MM.1S (cell line): Measurements from ENCODE around the gene PTPRJ.

Source experiments
- DNase-seq: peaks from one replicate; pipeline ENCODE4 v3.0.0-alpha.2; 2015
- H2AFZ ChIP-seq: fragments of 300-600 bp; sonication (generic); 2 replicates; pipeline ENCODE4 v1.6.0; 2016; ENCODE audit warnings: antibody characterized with exemption, low read length
- H3F3A ChIP-seq: fragments of 300-600 bp; sonication (generic); 2 replicates; pipeline ENCODE4 v1.6.1; 2016; ENCODE audit warnings: mild to moderate bottlenecking, antibody characterized with exemption, low read length, moderate library complexity, mixed read lengths; ENCODE audit not compliant: insufficient read depth
- H3K27ac ChIP-seq: fragments of 300-600 bp; sonication (generic); 2 replicates; pipeline ENCODE4 v1.5.1; 2016; ENCODE audit warnings: mild to moderate bottlenecking, low read length
- H3K27me3 ChIP-seq: fragments of 300-600 bp; sonication (generic); replicated peaks from 2 replicates; pipeline ENCODE4 v1.6.0; 2016; ENCODE audit warnings: low read length; ENCODE audit not compliant: insufficient read depth
- H3K36me3 ChIP-seq: fragments of 300-600 bp; sonication (generic); replicated peaks from 2 replicates; pipeline ENCODE4 v1.6.1; 2016; ENCODE audit warnings: mild to moderate bottlenecking, low read length, mixed read lengths; ENCODE audit not compliant: insufficient read depth
- H3K4me1 ChIP-seq: fragments of 300-600 bp; sonication (generic); 2 replicates; pipeline ENCODE4 v1.6.1; 2016; ENCODE audit warnings: low read length, mixed read lengths
- H3K4me2 ChIP-seq: fragments of 300-600 bp; sonication (generic); 2 replicates; pipeline ENCODE4 v1.6.0; 2016; ENCODE audit warnings: low read depth, low read length
- H3K4me3 ChIP-seq: fragments of 300-600 bp; sonication (generic); 2 replicates; pipeline ENCODE4 v1.5.1; 2016; ENCODE audit warnings: low read length, mixed read lengths
- H3K79me2 ChIP-seq: fragments of 300-600 bp; sonication (generic); 2 replicates; pipeline ENCODE4 v1.6.1; 2016; ENCODE audit warnings: mixed run types, low read length, mixed read lengths
- H3K9ac ChIP-seq: fragments of 300-600 bp; sonication (generic); 2 replicates; pipeline ENCODE4 v1.6.1; 2016; ENCODE audit warnings: low read length, mixed read lengths
- H3K9me2 ChIP-seq: fragments of 300-600 bp; sonication (generic); replicated peaks from 2 replicates; pipeline ENCODE4 v1.6.1; 2016; ENCODE audit warnings: mild to moderate bottlenecking, low read length, mixed read lengths; ENCODE audit not compliant: insufficient read depth
- H3K9me3 ChIP-seq: fragments of 300-600 bp; sonication (generic); replicated peaks from 2 replicates; pipeline ENCODE4 v1.6.1; 2016; ENCODE audit warnings: mild to moderate bottlenecking, low read length, mixed read lengths; ENCODE audit not compliant: insufficient read depth
- H4K20me1 ChIP-seq: fragments of 300-600 bp; sonication (generic); 2 replicates; pipeline ENCODE4 v1.6.1; 2016; ENCODE audit warnings: mild to moderate bottlenecking, low read length, moderate library complexity, mixed read lengths; ENCODE audit not compliant: insufficient read depth
- EZH2 ChIP-seq: fragments of 300-600 bp; sonication (generic); optimal IDR thresholded peaks from 2 replicates; pipeline ENCODE3; 2017; ENCODE audit warnings: low read depth, mild to moderate bottlenecking, antibody characterized with exemption, low read length, mixed read lengths
- EZH2phosphoT487 ChIP-seq: fragments of 300-600 bp; sonication (generic); IDR thresholded peaks from 2 replicates; pipeline ENCODE4 v1.6.1; 2018; ENCODE audit warnings: antibody characterized with exemption, low read length
- TF ChIP-seq, protein P1 (sequence below): fragments of 300-600 bp; sonication (generic); IDR thresholded peaks from 2 replicates; pipeline ENCODE4 v1.5.1; 2016; ENCODE audit warnings: antibody characterized with exemption, low read length, mixed read lengths

PTPRJ gene

GRCh38 chr11:47986219-47986618, 5.9 kb downstream of the PTPRJ start:
- Histone ChIP-seq H3K4me2 (no peak overlapping the region), H3K27ac (no peak overlapping the region), H3K9ac (no peak overlapping the region), H3K4me3 (no peak overlapping the region), H3F3A (no peaks in the 10 kb centered on the region), H3K27me3 (0 out of 2 replicates have a peak, but pooled peaks cover 4% of the 10 kb centered on the region), H3K4me1 (peaks cover 4% of the 10 kb centered on the region), H3K79me2 (no peaks in the 10 kb centered on the region), H3K36me3 (no peaks in the 10 kb centered on the region), H3K9me3 (no peaks in the 10 kb centered on the region), H3K9me2 (no peaks in the 10 kb centered on the region), H4K20me1 (no peaks in the 10 kb centered on the region), H2AFZ (no peak overlapping the region)
- DNase-seq, result no peak
- no peak for TF ChIP-seq EZH2phosphoT487
- no peak for TF ChIP-seq EZH2
- TF ChIP-seq, protein P1, sequence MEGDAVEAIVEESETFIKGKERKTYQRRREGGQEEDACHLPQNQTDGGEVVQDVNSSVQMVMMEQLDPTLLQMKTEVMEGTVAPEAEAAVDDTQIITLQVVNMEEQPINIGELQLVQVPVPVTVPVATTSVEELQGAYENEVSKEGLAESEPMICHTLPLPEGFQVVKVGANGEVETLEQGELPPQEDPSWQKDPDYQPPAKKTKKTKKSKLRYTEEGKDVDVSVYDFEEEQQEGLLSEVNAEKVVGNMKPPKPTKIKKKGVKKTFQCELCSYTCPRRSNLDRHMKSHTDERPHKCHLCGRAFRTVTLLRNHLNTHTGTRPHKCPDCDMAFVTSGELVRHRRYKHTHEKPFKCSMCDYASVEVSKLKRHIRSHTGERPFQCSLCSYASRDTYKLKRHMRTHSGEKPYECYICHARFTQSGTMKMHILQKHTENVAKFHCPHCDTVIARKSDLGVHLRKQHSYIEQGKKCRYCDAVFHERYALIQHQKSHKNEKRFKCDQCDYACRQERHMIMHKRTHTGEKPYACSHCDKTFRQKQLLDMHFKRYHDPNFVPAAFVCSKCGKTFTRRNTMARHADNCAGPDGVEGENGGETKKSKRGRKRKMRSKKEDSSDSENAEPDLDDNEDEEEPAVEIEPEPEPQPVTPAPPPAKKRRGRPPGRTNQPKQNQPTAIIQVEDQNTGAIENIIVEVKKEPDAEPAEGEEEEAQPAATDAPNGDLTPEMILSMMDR, result no peak

- H2AFZ ChIP-seq, result no peak overlapping the region
- no peaks in the 10 kb centered on the region for H3F3A ChIP-seq
- H3K9me3 ChIP-seq, result no peaks in the 10 kb centered on the region
- H3K27ac ChIP-seq, result no peak overlapping the region
- H3K9ac ChIP-seq, result no peak overlapping the region
- no peaks in the 10 kb centered on the region for H3K9me2 ChIP-seq
- no peak overlapping the region for H3K4me3 ChIP-seq
- 0 out of 2 replicates have a peak, but pooled peaks cover 2% of the 10 kb centered on the region for H3K27me3 ChIP-seq
- H3K4me2 ChIP-seq, result no peak overlapping the region
- DNase-seq, result no peak
- H3K79me2 ChIP-seq, result no peaks in the 10 kb centered on the region
- H3K4me1 ChIP-seq, result peaks cover 5% of the 10 kb centered on the region
- TF ChIP-seq EZH2 (no peak), EZH2phosphoT487 (no peak)
- TF ChIP-seq, protein P1, result no peak
- H3K36me3 ChIP-seq, result no peaks in the 10 kb centered on the region
- H4K20me1 ChIP-seq, result no peaks in the 10 kb centered on the region
Measured at GRCh38 chr11:47986742-47987141, 6.4 kb downstream of the PTPRJ start.

DNA sequence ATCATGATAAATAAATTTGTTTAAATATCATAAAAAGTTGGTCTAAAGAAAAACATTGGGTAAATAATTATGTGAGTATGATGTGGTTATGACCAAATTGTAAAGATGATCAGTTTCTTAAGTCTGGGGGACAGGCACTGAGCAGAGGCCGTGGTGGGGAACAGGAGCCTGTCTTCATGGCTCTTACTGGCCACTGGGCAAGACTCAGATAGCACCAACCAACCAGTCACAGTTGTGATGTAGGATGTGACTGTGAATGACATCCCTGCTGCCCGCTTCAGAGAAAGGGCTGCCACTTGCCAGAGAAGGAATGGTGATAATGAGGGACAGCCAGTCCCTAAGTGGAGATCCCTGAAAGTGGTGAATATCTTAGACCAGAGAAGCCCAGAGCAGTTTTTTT, 7.0 kb downstream of the PTPRJ start:
- DNase-seq, result no peak
- no peaks in the 10 kb centered on the region for H3K79me2 ChIP-seq
- no peaks in the 10 kb centered on the region for H3K9me3 ChIP-seq
- H3K27me3 ChIP-seq, result no peaks in the 10 kb centered on the region
- no peaks in the 10 kb centered on the region for H4K20me1 ChIP-seq
- no peak overlapping the region for H3K9ac ChIP-seq
- H3K4me1 ChIP-seq, result peaks cover 4% of the 10 kb centered on the region
- no peaks in the 10 kb centered on the region for H3K36me3 ChIP-seq
- no peak overlapping the region for H3K4me2 ChIP-seq
- TF ChIP-seq, protein P1, result no peak
- TF ChIP-seq EZH2phosphoT487 (no peak), EZH2 (no peak)
- H3F3A ChIP-seq, result no peaks in the 10 kb centered on the region
- H3K27ac ChIP-seq, result no peak overlapping the region
- H3K4me3 ChIP-seq, result no peak overlapping the region
- no peaks in the 10 kb centered on the region for H3K9me2 ChIP-seq
- H2AFZ ChIP-seq, result no peak overlapping the region
